GM12873 (cell line): Measurements from ENCODE around the gene PLA2G4D.

ENCODE experiments used
- CTCF ChIP-seq: IDR thresholded peaks from 2 replicates; pipeline ENCODE4 v1.5.1; 2012; ENCODE audit warnings: low read depth, mild to moderate bottlenecking, moderate library complexity, low read length, control low read depth; ENCODE audit not compliant: insufficient read depth; ENCODE audit errors: missing control alignments

The PLA2G4D gene

GRCh38 chr15:42133356-42133755 lies 39.0 kb upstream of the PLA2G4D start:
- TF ChIP-seq CTCF, result no peak

DNA sequence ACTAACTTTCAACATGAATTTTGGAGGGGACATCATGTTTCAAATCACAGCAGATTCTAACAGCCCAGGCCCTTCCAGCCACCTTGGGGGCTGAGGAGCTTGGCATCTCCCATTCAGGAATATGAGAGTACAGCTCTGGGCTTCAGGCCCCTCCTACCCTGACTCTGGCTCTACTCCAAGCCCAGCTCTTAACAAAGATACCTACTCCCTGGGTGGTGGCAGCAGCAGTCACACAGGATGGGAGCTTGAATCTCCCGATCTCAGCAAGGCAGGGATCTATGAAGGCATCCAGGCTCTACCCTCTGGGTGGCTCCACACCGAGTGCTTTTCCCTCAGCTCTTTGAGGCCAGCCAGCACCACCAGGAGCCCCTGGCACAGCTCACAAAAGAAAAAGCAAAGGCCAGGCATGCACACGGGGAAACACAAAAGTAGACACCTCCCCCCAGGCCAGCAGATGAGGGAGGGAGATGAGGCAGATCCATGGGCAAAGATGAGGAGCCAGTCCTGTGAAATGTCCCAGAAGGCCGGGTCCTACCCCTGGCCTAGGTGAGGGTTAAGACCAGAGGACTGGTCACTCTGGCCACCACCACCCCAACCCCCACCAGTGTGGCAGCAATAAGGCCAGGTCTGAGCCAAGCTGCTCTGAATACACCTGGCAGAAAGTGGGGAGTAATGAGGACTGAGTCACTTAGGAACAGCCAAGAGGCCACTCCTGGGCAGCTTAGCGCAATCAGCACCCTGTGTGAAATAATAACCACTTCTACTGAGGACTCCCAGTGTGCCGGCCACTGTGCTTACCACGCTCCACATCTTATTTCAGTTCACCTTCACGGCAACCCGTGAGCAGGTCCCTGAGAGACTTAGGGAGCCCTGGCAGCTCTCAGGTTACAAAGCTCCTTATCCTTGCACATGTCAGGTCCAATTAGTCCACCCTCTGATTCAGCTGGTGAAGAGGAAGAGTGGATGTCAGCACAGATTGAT lies 37.8 kb upstream of the PLA2G4D start:
- TF ChIP-seq CTCF, result no peak

DNA sequence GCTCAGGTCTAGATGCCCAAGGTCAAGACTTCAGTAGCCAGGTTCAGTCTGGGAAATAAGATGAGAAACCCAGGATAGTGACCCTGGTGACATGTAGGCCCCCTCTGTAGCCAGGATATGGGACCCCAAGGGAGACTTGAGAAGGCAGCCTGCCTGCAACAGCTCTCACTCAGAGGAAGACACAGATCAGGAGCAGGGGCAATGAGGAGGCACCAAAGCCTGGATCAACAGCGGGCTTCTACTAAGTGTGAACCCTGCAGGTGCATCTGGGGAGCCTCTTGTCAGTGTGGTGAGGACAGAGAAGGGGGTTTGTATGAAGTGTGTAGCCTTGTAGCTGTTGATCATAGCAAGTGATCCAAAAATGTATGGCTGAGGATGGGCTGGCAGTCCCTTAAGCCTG lies 36.6 kb upstream of the PLA2G4D start:
- TF ChIP-seq CTCF, result no peak

GRCh38 chr15:42130246-42130986 lies 36.1 kb upstream of the PLA2G4D start:
- no peak for TF ChIP-seq CTCF

DNA sequence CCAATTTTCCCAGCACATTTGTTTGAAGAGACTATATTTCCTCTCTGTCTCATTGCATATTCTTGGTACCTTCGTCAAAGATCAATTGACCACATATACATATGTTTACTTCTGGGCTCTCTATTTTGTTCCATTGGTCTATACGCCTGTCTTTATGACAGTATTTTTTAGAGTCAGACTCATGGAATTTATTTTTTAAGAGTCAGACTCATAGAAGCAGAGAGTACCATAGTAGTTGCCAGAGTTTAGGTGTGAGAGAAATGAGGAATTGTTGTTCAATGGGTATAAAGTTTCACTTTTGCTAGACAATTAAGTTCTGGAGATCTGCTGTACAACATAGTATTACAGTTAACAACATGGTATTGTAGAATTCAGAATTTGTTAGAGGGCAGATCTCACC lies 35.0 kb upstream of the PLA2G4D start:
- no peak for TF ChIP-seq CTCF

DNA sequence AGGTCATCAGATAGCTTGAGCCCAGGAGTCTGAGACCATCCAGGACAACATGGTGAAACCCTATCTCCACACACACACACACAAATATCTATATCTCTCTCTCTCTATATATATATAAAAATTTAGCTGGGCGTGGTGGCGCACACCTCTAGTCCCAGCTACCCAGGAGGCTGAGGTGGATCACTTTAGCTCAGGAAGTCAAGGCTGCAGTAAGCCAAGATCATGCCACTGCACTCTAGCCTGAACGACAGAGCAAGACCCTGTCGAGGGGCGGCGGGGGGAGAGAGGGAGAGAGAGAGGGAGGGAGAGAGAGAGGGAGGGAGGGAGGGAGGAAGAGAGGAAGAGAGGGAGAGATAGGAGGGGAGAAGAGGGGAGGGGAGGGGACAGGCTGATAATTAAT lies 34.1 kb upstream of the PLA2G4D start:
- no peak for TF ChIP-seq CTCF

DNA sequence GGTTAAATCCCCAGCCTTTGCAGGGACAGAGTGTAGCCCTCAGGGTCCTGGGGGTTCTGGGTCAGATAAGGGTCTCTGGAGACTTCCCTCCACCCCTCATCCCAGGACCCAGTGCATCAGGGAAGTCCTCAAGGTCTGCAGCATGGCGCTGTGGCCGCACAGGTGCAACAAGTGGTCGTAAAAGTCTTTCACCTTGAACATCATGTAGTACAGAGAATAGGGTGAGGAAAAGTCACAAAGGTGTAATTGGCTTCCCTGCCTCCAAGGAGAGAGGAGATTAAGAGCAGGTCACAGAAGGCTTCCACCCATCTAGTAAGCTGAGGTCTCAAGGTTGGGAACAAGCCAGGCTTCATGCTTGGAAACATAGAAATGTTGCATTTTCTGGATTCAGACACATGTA lies 29.2 kb upstream of the PLA2G4D start:
- no peak for TF ChIP-seq CTCF
